ENCODE measurements around the gene DGCR6L. TPM values are rescaled to one million over a fixed set of nuclear protein-coding genes. Genes with fewer than 3 reads are reported as not detected.
A peak's percentile ranks its signal among the peaks of the same experiment; 100 is the strongest.

Gene DGCR6L
- total RNA-seq, 1 donor from 2014 or later = 83.5 TPM

GRCh38 chr22:20299746-20300136, 20.1 kb downstream of the DGCR6L start:
- H3K4me3 ChIP-seq (ENCODE audit: low read depth, low read length) = peak overlapping the region; percentile 36
- DNase-seq (ENCODE audit: low read depth) = no peak
- H3K36me3 ChIP-seq (ENCODE audit: control insufficient read depth, insufficient read depth, low read length) = no peaks in the 10 kb centered on the region
- peaks cover 54% of the 10 kb centered on the region for H3K27me3 ChIP-seq (ENCODE audit: control insufficient read depth, insufficient read depth, low read length)
- TF ChIP-seq, protein P1, sequence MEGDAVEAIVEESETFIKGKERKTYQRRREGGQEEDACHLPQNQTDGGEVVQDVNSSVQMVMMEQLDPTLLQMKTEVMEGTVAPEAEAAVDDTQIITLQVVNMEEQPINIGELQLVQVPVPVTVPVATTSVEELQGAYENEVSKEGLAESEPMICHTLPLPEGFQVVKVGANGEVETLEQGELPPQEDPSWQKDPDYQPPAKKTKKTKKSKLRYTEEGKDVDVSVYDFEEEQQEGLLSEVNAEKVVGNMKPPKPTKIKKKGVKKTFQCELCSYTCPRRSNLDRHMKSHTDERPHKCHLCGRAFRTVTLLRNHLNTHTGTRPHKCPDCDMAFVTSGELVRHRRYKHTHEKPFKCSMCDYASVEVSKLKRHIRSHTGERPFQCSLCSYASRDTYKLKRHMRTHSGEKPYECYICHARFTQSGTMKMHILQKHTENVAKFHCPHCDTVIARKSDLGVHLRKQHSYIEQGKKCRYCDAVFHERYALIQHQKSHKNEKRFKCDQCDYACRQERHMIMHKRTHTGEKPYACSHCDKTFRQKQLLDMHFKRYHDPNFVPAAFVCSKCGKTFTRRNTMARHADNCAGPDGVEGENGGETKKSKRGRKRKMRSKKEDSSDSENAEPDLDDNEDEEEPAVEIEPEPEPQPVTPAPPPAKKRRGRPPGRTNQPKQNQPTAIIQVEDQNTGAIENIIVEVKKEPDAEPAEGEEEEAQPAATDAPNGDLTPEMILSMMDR (IDR thresholded peaks at IDR 0.05; ENCODE audit: insufficient read depth, low read length, poor library complexity, severe bottlenecking) = no peak

DNA sequence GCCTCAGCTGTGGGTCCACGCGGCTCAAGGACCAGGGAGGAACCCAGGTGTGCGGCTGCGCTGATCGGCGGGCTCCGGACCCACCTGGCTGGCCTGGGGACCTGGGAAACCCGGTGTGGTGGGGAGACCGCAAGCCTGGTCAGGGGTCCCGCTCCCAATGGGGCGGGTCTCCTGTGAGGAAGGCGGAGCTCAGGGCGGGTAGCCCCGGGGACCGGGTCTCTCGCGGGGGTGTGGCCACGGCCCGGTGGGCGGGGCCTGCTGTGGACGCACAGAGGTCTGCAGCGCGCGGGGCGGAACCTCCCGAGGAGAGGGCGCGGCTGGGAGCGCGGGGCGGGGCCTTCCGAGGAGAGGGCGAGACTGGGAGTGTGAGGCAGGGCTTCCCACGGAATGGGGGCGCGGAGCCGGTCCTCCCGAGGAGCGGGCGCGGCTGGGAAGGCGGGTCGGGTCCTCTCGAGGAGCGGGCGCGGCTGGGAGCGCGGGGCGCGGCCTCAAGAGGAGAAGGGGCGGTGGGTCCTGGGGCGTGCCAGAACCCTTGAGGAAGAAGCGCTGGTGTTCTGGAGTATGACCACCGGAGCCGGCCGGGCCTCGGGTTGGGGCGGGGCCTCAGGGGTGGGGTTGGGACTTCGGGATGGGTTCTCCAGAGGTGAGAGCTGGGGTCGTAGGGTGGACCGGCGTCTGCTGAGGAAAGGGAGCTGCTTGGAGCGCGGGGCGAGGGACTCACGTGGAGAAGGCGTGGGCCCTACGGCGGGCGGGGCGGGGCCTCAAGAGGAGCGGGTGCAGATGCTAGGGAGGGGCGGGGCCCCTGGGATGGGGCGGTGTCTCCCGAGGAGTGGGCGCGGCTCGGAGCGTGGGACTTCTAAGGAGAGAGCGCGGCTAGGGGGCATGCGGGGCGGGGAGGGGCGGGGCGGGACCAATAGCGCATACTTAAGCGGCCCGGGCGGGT, 20.8 kb downstream of the DGCR6L start:
- Histone ChIP-seq H3K4me3 (ENCODE audit: low read depth, low read length) (peak overlapping the region; percentile 36), H3K36me3 (ENCODE audit: control insufficient read depth, insufficient read depth, low read length) (no peaks in the 10 kb centered on the region), H3K27me3 (ENCODE audit: control insufficient read depth, insufficient read depth, low read length) (peaks cover 54% of the 10 kb centered on the region)
- DNase-seq (ENCODE audit: low read depth) = no peak
- TF ChIP-seq, protein P1 (IDR thresholded peaks at IDR 0.05; ENCODE audit: insufficient read depth, low read length, poor library complexity, severe bottlenecking) = no peak

- TF ChIP-seq, protein P1 (IDR thresholded peaks at IDR 0.05; ENCODE audit: insufficient read depth, low read length, poor library complexity, severe bottlenecking) = no peak
- Histone ChIP-seq H3K4me3 (ENCODE audit: low read depth, low read length) (no peak overlapping the region), H3K36me3 (ENCODE audit: control insufficient read depth, insufficient read depth, low read length) (no peaks in the 10 kb centered on the region)
Observed at GRCh38 chr22:20298110-20298802, 21.6 kb downstream of the DGCR6L start.

DNA sequence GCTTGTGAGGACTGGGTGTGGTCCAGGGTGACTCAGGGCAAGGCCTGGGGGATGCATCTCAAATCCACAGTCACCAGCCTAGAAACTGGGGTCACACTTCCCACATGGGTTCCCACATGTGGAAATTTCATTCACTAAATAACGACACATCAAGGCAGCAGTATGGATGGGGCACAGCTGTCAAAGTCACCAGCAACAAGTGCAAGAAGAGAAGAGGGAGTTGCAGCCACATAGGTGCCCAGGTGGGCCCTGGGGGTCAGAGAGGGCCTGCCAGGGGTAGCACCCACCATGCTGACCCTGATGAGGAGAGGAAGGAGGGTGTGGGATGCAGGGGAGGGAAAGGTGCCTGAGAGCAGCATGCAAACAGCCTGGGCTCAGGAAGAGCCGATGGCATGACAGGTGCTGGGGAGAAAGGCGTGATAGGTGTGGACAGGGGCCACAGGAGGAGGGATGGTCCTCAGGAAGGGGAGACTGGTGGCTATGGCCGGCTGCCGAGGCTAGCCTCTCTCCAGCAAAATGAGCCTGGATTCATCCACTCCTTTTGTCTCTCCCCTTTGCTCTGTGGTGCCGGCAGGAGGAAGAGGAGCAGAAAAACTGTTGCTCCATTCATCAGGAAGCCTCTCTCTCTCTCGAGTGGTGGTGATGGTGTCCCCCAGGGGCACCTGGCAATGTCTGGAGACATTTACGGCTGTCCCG, 22.3 kb downstream of the DGCR6L start:
- TF ChIP-seq, protein P1 (IDR thresholded peaks at IDR 0.05; ENCODE audit: insufficient read depth, low read length, poor library complexity, severe bottlenecking) = no peak
- H3K4me3 ChIP-seq (ENCODE audit: low read depth, low read length) = no peak overlapping the region
- no peaks in the 10 kb centered on the region for H3K36me3 ChIP-seq (ENCODE audit: control insufficient read depth, insufficient read depth, low read length)
- DNase-seq (ENCODE audit: low read depth) = no peak
- H3K27me3 ChIP-seq (ENCODE audit: control insufficient read depth, insufficient read depth, low read length) = peaks cover 56% of the 10 kb centered on the region

More at GRCh38 chr22:20298110-20298802, 21.6 kb downstream of the DGCR6L start:
- H3K27me3 ChIP-seq (ENCODE audit: control insufficient read depth, insufficient read depth, low read length) = peaks cover 54% of the 10 kb centered on the region
- DNase-seq (ENCODE audit: low read depth) = no peak

DNA sequence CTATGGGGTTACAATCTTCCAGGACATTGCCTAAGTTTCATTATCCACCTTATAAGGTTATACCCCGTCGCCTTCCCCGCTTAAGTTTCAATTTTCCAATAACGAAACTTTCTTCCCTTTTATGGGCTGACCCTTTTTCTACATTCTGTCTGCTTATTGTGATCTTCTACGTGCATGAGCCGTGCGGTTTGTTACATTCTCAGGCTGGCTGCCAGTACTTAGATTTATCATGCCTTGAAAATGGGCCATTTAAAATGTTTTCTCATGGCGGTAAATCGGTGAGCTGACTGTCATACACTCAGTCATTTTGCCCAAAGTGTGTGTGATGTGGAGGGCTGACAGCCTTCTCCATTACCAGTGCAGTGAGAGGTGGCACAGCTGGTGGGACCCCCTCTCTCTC, 23.3 kb downstream of the DGCR6L start:
- Histone ChIP-seq H3K36me3 (ENCODE audit: control insufficient read depth, insufficient read depth, low read length) (no peaks in the 10 kb centered on the region), H3K4me3 (ENCODE audit: low read depth, low read length) (no peak overlapping the region), H3K27me3 (ENCODE audit: control insufficient read depth, insufficient read depth, low read length) (peaks cover 54% of the 10 kb centered on the region)
- TF ChIP-seq, protein P1 (IDR thresholded peaks at IDR 0.05; ENCODE audit: insufficient read depth, low read length, poor library complexity, severe bottlenecking) = no peak
- DNase-seq (ENCODE audit: low read depth) = no peak
